Neural progenitor cell (in vitro differentiated cells): ENCODE measurements around the gene ANKDD1B.

Experiments
- EZH2 ChIP-seq: fragments of 200-600 bp; sonication (generic); IDR thresholded peaks from 2 replicates; pipeline ENCODE4 v1.6.1; 2017; ENCODE audit warnings: antibody characterized with exemption, mild to moderate bottlenecking, moderate library complexity
- EZH2phosphoT487 ChIP-seq: fragments of 200-600 bp; sonication (generic); IDR thresholded peaks from 2 replicates; pipeline ENCODE4 v1.6.1; 2017; ENCODE audit warnings: antibody characterized with exemption
- TF ChIP-seq, protein P1 (sequence below): fragments of 200-600 bp; sonication (generic); IDR thresholded peaks from 2 replicates; pipeline ENCODE4 v1.5.1; 2017; ENCODE audit warnings: antibody characterized with exemption, mild to moderate bottlenecking

DNA sequence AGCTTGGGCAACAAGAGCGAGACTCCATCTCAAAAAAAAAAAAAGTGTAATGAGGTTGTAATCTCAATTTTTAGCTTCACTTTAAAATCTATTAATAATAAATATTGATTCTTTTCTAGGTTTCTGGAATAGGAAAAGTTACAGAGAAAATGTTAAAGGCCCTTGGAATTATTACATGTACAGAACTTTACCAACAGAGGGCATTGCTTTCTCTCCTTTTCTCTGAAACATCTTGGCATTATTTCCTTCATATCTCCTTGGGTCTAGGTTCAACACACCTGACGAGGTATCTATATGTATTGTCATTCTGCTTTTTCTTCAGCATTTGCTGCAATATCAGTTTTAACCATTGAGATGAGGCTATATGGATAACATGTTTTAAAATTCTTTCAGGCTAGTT is 26.6 kb upstream of the ANKDD1B start:
- TF ChIP-seq, protein P1, sequence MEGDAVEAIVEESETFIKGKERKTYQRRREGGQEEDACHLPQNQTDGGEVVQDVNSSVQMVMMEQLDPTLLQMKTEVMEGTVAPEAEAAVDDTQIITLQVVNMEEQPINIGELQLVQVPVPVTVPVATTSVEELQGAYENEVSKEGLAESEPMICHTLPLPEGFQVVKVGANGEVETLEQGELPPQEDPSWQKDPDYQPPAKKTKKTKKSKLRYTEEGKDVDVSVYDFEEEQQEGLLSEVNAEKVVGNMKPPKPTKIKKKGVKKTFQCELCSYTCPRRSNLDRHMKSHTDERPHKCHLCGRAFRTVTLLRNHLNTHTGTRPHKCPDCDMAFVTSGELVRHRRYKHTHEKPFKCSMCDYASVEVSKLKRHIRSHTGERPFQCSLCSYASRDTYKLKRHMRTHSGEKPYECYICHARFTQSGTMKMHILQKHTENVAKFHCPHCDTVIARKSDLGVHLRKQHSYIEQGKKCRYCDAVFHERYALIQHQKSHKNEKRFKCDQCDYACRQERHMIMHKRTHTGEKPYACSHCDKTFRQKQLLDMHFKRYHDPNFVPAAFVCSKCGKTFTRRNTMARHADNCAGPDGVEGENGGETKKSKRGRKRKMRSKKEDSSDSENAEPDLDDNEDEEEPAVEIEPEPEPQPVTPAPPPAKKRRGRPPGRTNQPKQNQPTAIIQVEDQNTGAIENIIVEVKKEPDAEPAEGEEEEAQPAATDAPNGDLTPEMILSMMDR = peak; percentile 31
- no peak for TF ChIP-seq EZH2
- no peak for TF ChIP-seq EZH2phosphoT487
